Keratinocyte (primary cell): Measurements from ENCODE around the gene SUCNR1. TPM values are rescaled to one million over a fixed set of nuclear protein-coding genes. Genes with fewer than 3 reads are reported as not detected.

Experiments used
- DNase-seq: peaks from one replicate; pipeline ENCODE4 v3.0.0-alpha.2; 2011; ENCODE audit warnings: low read depth, missing footprints, low spot score
- FAIRE-seq: peaks from 2 replicates; lab custom pipeline; 2011; peaks lifted over from hg19 to GRCh38; lab: Jason Lieb, UNC
- H2AFZ ChIP-seq: 2 replicates; pipeline ENCODE4 v1.6.0; 2012; ENCODE audit warnings: low read length, control low read depth, inconsistent platforms; ENCODE audit not compliant: control insufficient read depth
- H3K27ac ChIP-seq: 2 replicates; pipeline ENCODE4 v1.5.1; 2011; ENCODE audit warnings: low read length; ENCODE audit not compliant: control insufficient read depth, insufficient read depth
- H3K27me3 ChIP-seq: 3 replicates; pipeline ENCODE4 v1.6.0; 2011; ENCODE audit warnings: low read length; ENCODE audit not compliant: control insufficient read depth, insufficient read depth; ENCODE audit errors: extremely low read depth
- H3K36me3 ChIP-seq, 2 experiments: 2 replicates in 1 of 2; 3 replicates in 1 of 2; pipeline ENCODE4 v1.5.1; 2011; ENCODE audit warnings: low read length in 2 of 2, mild to moderate bottlenecking in 1 of 2; ENCODE audit not compliant: control insufficient read depth in 2 of 2, insufficient read depth in 2 of 2; ENCODE audit errors: extremely low read depth in 1 of 2
- H3K4me1 ChIP-seq: 3 replicates; pipeline ENCODE4 v1.5.1; 2011; ENCODE audit warnings: low read length; ENCODE audit not compliant: control insufficient read depth, insufficient read depth; ENCODE audit errors: extremely low read depth
- H3K4me2 ChIP-seq: 3 replicates; pipeline ENCODE4 v1.6.0; 2011; ENCODE audit warnings: low read depth, low read length; ENCODE audit not compliant: control insufficient read depth, insufficient read depth; ENCODE audit errors: extremely low read depth
- H3K4me3 ChIP-seq, 3 experiments: fragments of 200-600 bp in 1 of 3; sonication (generic) in 1 of 3; 2 replicates in 2 of 3; 3 replicates in 1 of 3; pipeline ENCODE4 v1.5.1; 2011 to 2016; ENCODE audit warnings: low read length in 3 of 3, mild to moderate bottlenecking in 3 of 3, control low read depth in 2 of 3, inconsistent platforms in 1 of 3, low read depth in 1 of 3, mixed read lengths in 1 of 3, mixed run types in 1 of 3, moderate library complexity in 1 of 3; ENCODE audit not compliant: control insufficient read depth in 2 of 3, insufficient read depth in 2 of 3; ENCODE audit errors: extremely low read depth in 1 of 3
- H3K79me2 ChIP-seq: 2 replicates; pipeline ENCODE4 v1.6.0; 2012; ENCODE audit warnings: low read length; ENCODE audit not compliant: control insufficient read depth, insufficient read depth
- H3K9ac ChIP-seq: 3 replicates; pipeline ENCODE4 v1.6.0; 2011; ENCODE audit warnings: low read length; ENCODE audit not compliant: control insufficient read depth, insufficient read depth; ENCODE audit errors: extremely low read depth
- H3K9me1 ChIP-seq: 3 replicates; pipeline ENCODE4 v1.6.0; 2011; ENCODE audit warnings: low read length; ENCODE audit not compliant: control insufficient read depth, insufficient read depth; ENCODE audit errors: extremely low read depth
- H3K9me3 ChIP-seq: 2 replicates; pipeline ENCODE4 v1.5.1; 2012; ENCODE audit warnings: low read depth, low read length; ENCODE audit not compliant: control insufficient read depth
- H4K20me1 ChIP-seq: 3 replicates; pipeline ENCODE4 v1.6.0; 2011; ENCODE audit warnings: low read length; ENCODE audit not compliant: control insufficient read depth, insufficient read depth; ENCODE audit errors: extremely low read depth
- CTCF ChIP-seq, 3 experiments: IDR thresholded peaks in 1 of 3; conservative IDR thresholded peaks in 1 of 3; optimal IDR thresholded peaks in 1 of 3; 2 replicates in 2 of 3; 3 replicates in 1 of 3; pipeline versions ENCODE3 to v1.5.1; 2011; ENCODE audit warnings: low read length in 3 of 3, mild to moderate bottlenecking in 3 of 3, moderate library complexity in 2 of 3, control low read depth in 1 of 3, inconsistent platforms in 1 of 3; ENCODE audit not compliant: insufficient read depth in 2 of 3; ENCODE audit errors: extremely low read depth in 1 of 3
- EZH2 ChIP-seq: IDR thresholded peaks from one replicate; pipeline ENCODE4 v1.6.1; 2012; ENCODE audit warnings: inconsistent platforms, mild to moderate bottlenecking, low read length, moderate library complexity
- dilution Hi-C: fragments of 300-500 bp; cut with MboI; formaldehyde crosslinking; loops from one replicate; pipeline ENCODE4 v1.7.0; 2020; ENCODE audit warnings: low sequenced_read_pairs; ENCODE audit not compliant: extremely low pct_ligation_motif_present
- polyA plus RNA-seq, 5 experiments: library from polyadenylated mRNA; depleted of rRNA in 3 of 5; stranded (reverse) in 3 of 5; stranded (forward) in 1 of 5; unstranded in 1 of 5; fragments of >200 nt; gene quantifications; 1 replicate in 1 of 5; 2 replicates in 3 of 5; 3 replicates in 1 of 5; pipeline versions ENCODE4 v1.2.1 to v1.2.3, GENCODE V29; 2011 to 2012; ENCODE audit warnings: missing spikeins in 2 of 5, low read depth in 1 of 5, low replicate concordance in 1 of 5

Gene SUCNR1
- polyA plus RNA-seq, 1 donor (not counting 4 experiments of a cell fraction or from before 2014, with no cell fraction given), result not detected

GRCh38 chr3:151864423-151865101 is 8.9 kb upstream of the SUCNR1 start:
- peak overlapping the region; percentile 47 for H3K27ac ChIP-seq
- no peaks in the 10 kb centered on the region for H3K36me3 ChIP-seq
- no peaks in the 10 kb centered on the region for H3K9me1 ChIP-seq
- H3K79me2 ChIP-seq, result no peaks in the 10 kb centered on the region
- H2AFZ ChIP-seq, result peak overlapping the region; percentile 61
- FAIRE-seq, result peak; percentile 62
- H3K4me1 ChIP-seq, result peaks cover 21% of the 10 kb centered on the region
- no peaks in the 10 kb centered on the region for H4K20me1 ChIP-seq
- dilution Hi-C loops, result no loop called here
- peak overlapping the region; percentile 65 for H3K4me2 ChIP-seq
- DNase-seq, result no peak
- no peak overlapping the region for H3K9ac ChIP-seq
- no peaks in the 10 kb centered on the region for H3K27me3 ChIP-seq
- H3K4me3 ChIP-seq, result no peak overlapping the region
- H3K9me3 ChIP-seq, result no peaks in the 10 kb centered on the region
- TF ChIP-seq EZH2 (no peak), CTCF (optimal IDR thresholded peaks at IDR 0.05 in 1 of 3, IDR thresholded peaks at IDR 0.05 in 1 of 3, conservative IDR thresholded peaks at IDR 0.05 in 1 of 3; ENCODE audit: extremely low read depth in 1 of 3, insufficient read depth in 2 of 3, low read length in 3 of 3) (no peak)

- no peaks in the 10 kb centered on the region for H3K9me1 ChIP-seq
- no peak for TF ChIP-seq CTCF (optimal IDR thresholded peaks at IDR 0.05 in 1 of 3, IDR thresholded peaks at IDR 0.05 in 1 of 3, conservative IDR thresholded peaks at IDR 0.05 in 1 of 3; ENCODE audit: extremely low read depth in 1 of 3, insufficient read depth in 2 of 3, low read length in 3 of 3)
- no peak for TF ChIP-seq EZH2
- H3K4me2 ChIP-seq, result no peak overlapping the region
- no peaks in the 10 kb centered on the region for H3K79me2 ChIP-seq
- H3K27me3 ChIP-seq, result no peaks in the 10 kb centered on the region
- no peaks in the 10 kb centered on the region for H3K9me3 ChIP-seq
- H4K20me1 ChIP-seq, result no peaks in the 10 kb centered on the region
- no peak for DNase-seq
- H3K27ac ChIP-seq, result no peak overlapping the region
- peak overlapping the region; percentile 9 for H2AFZ ChIP-seq
- H3K36me3 ChIP-seq, result no peaks in the 10 kb centered on the region
- no peak overlapping the region for H3K4me3 ChIP-seq
- FAIRE-seq, result no peak
- H3K4me1 ChIP-seq, result peaks cover 21% of the 10 kb centered on the region
- dilution Hi-C loops, result no loop called here
- no peak overlapping the region for H3K9ac ChIP-seq
Measured at GRCh38 chr3:151866711-151867410, 6.6 kb upstream of the SUCNR1 start.
